Endodermal cell (in vitro differentiated cells): ENCODE measurements around the gene GNAZ. TPM values are rescaled to one million over a fixed set of nuclear protein-coding genes. Genes with fewer than 3 reads are reported as not detected.

Experiments used
- DNase-seq: peaks from one replicate; pipeline ENCODE4 v3.0.0-alpha.2; 2017
- H3K27ac ChIP-seq: 2 replicates; pipeline ENCODE4 v1.5.1; 2013; ENCODE audit warnings: mild to moderate bottlenecking, low read depth, low read length, moderate library complexity
- H3K27me3 ChIP-seq: 2 replicates; pipeline ENCODE4 v1.6.1; 2013; ENCODE audit warnings: mild to moderate bottlenecking, low read length, moderate library complexity; ENCODE audit not compliant: insufficient read depth, control insufficient read depth, poor library complexity, severe bottlenecking
- H3K36me3 ChIP-seq: 2 replicates; pipeline ENCODE4 v1.7.0; 2013; ENCODE audit warnings: mild to moderate bottlenecking, low read length, moderate library complexity; ENCODE audit not compliant: control insufficient read depth, insufficient read depth
- H3K4me1 ChIP-seq: one replicate; pipeline ENCODE4 v1.7.0; 2013; ENCODE audit warnings: low read length; ENCODE audit not compliant: control insufficient read depth, insufficient read depth
- H3K4me3 ChIP-seq: 2 replicates; pipeline ENCODE4 v1.5.1; 2013; ENCODE audit warnings: mild to moderate bottlenecking, low read length, moderate library complexity
- H3K9ac ChIP-seq: 2 replicates; pipeline ENCODE4 v1.6.1; 2013; ENCODE audit warnings: mild to moderate bottlenecking, low read length, moderate library complexity; ENCODE audit not compliant: poor library complexity, severe bottlenecking; ENCODE audit errors: extremely low read depth
- H3K9me3 ChIP-seq: 2 replicates; pipeline ENCODE4 v1.6.1; 2013; ENCODE audit warnings: mild to moderate bottlenecking, low read length, moderate library complexity; ENCODE audit not compliant: control insufficient read depth
- H3K27ac Mint-ChIP-seq: 2 replicates; pipeline ENCODE4 v1.8.0; 2020; ENCODE audit warnings: mixed read lengths
- H3K27me3 Mint-ChIP-seq: 2 replicates; pipeline ENCODE4 v1.8.0; 2021; ENCODE audit warnings: mild to moderate bottlenecking, mixed read lengths; ENCODE audit not compliant: insufficient read depth
- H3K36me3 Mint-ChIP-seq: 2 replicates; pipeline ENCODE4 v1.8.0; 2020; ENCODE audit warnings: low read depth, mixed read lengths
- H3K4me1 Mint-ChIP-seq: 2 replicates; pipeline ENCODE4 v1.8.0; 2020; ENCODE audit warnings: mixed read lengths
- H3K4me3 Mint-ChIP-seq: 2 replicates; pipeline ENCODE4 v1.8.0; 2020; ENCODE audit warnings: mild to moderate bottlenecking, moderate library complexity, mixed read lengths
- H3K9me3 Mint-ChIP-seq: 2 replicates; pipeline ENCODE4 v1.8.0; 2020; ENCODE audit warnings: mild to moderate bottlenecking, mixed read lengths
- CTCF ChIP-seq: fragments of 200-600 bp; sonication (generic); conservative IDR thresholded peaks from 2 replicates; pipeline ENCODE4 v1.5.0; 2021; ENCODE audit warnings: antibody characterized with exemption, mild to moderate bottlenecking
- WGBS, 2 experiments: methylation state at CpG; one replicate each; pipeline versions ENCODE4 v1.1.5 to v1.1.7; 2013; ENCODE audit warnings: missing lambda C conversion rate in 2 of 2, mixed read lengths in 1 of 2; ENCODE audit not compliant: insufficient coverage in 1 of 2, insufficient read length in 1 of 2; 5-methylcytosine and 5-hydroxymethylcytosine counted together
- total RNA-seq, 2 donors: library from RNA; stranded (reverse); fragmentation: NEBNext Ultra II Directional in 1 of 2; extraction: Animal tissue kit (Norgen Biotek cat#: 25700) in 1 of 2; gene quantifications; 2 replicates in 1 of 2; 3 replicates in 1 of 2; pipeline ENCODE4 v1.2.1, GENCODE V29; 2021

The GNAZ gene
- total RNA-seq, 2 donors from 2014 or later, result 16.7 to 17.9 TPM

DNA sequence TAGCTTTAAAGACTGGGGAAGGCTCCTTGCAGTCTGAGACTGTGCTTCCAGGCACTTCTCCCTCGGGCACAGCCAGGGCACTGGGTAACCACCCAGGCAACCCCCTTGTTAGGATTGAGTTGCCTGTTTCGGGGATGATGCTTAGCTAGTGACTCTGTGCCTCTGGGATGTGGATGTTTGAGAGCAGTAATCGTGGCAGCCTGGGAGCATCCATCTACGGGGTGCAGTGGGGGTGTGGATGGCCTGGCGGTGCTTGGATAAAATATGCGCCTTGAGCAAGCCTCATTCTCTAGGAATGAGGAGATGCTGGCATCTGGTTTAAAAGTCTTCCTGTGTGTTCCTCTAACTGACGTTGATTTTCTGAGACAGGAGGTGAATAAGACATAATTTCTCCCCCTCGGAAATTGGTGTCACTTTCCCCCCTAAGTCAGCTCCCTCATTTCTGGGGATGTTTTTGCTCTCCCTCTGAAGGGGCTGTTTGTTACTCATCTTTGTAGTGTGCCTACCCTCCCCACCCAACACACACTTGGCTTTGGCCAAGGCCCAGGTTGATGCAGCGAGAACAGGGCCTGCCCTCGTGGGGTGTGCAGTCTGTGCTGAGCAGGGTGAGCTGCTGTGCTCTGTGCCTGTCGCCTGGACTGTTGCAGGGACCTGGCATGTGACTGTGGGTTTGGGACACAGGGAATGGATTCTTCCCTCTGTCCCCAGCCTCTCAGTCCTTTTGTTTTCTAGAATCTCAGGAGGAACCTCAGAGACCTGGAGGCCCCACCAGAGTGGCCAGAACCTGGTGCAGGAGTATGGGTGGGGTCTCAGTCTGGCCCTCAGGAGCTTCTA lies 2.0 kb downstream of the GNAZ start:
- Mint-ChIP-seq H3K4me1 (peaks cover 9% of the 10 kb centered on the region), H3K4me3 (peak overlapping the region; percentile 65), H3K36me3 (peaks cover 6% of the 10 kb centered on the region), H3K27me3 (peaks cover 36% of the 10 kb centered on the region), H3K9me3 (no peaks in the 10 kb centered on the region), H3K27ac (no peak overlapping the region)
- no peak for TF ChIP-seq CTCF
- Histone ChIP-seq H3K4me3 (peak overlapping the region; percentile 81), H3K9me3 (no peaks in the 10 kb centered on the region), H3K4me1 (no peaks in the 10 kb centered on the region), H3K9ac (no peak overlapping the region), H3K27ac (no peak overlapping the region), H3K36me3 (peaks cover 5% of the 10 kb centered on the region), H3K27me3 (peaks cover 22% of the 10 kb centered on the region)
- DNase-seq, result no peak
- WGBS, 2 experiments, result 93% methylated on average over 5 to 11 of the region's 11 CpGs

- Mint-ChIP-seq H3K4me1 (peaks cover 9% of the 10 kb centered on the region), H3K9me3 (no peaks in the 10 kb centered on the region), H3K36me3 (peaks cover 6% of the 10 kb centered on the region), H3K27me3 (peaks cover 30% of the 10 kb centered on the region), H3K27ac (peak overlapping the region; percentile 30), H3K4me3 (no peak overlapping the region)
- Histone ChIP-seq H3K4me1 (no peaks in the 10 kb centered on the region), H3K36me3 (peaks cover 5% of the 10 kb centered on the region), H3K9ac (no peak overlapping the region), H3K27me3 (peaks cover 22% of the 10 kb centered on the region), H3K9me3 (no peaks in the 10 kb centered on the region), H3K4me3 (no peak overlapping the region), H3K27ac (no peak overlapping the region)
- 95 to 96% methylated on average over 6 to 11 of the region's 11 CpGs for WGBS, 2 experiments
- peak; percentile 74 for DNase-seq
- no peak for TF ChIP-seq CTCF
Observed at GRCh38 chr22:23072911-23073491, 2.7 kb downstream of the GNAZ start.

- H3K27me3 ChIP-seq, result peaks cover 15% of the 10 kb centered on the region
- no peak overlapping the region for H3K27ac ChIP-seq
- peaks cover 6% of the 10 kb centered on the region for H3K36me3 Mint-ChIP-seq
- H3K4me1 ChIP-seq, result no peaks in the 10 kb centered on the region
- peaks cover 9% of the 10 kb centered on the region for H3K4me1 Mint-ChIP-seq
- no peaks in the 10 kb centered on the region for H3K9me3 Mint-ChIP-seq
- no peak overlapping the region for H3K4me3 ChIP-seq
- WGBS, 2 experiments, result 88 to 98% methylated on average over 11 to 13 of the region's 13 CpGs
- H3K9ac ChIP-seq, result no peak overlapping the region
- no peak overlapping the region for H3K4me3 Mint-ChIP-seq
- peaks cover 23% of the 10 kb centered on the region for H3K27me3 Mint-ChIP-seq
- H3K9me3 ChIP-seq, result no peaks in the 10 kb centered on the region
- peaks cover 5% of the 10 kb centered on the region for H3K36me3 ChIP-seq
- DNase-seq, result no peak
- H3K27ac Mint-ChIP-seq, result peak overlapping the region; percentile 30
- TF ChIP-seq CTCF, result no peak
Observed at GRCh38 chr22:23073526-23074229, 3.4 kb downstream of the GNAZ start.
